Measurements from ENCODE around the gene STIP1.
"Not testable (repeated sequence)": the region's sequence is repeated elsewhere in the genome, so short reads cannot be mapped to it uniquely, and the experiment has no call there.

Gene STIP1

GRCh38 chr11:64239662-64240434 is 53.9 kb downstream of the STIP1 start:
- DNase-seq = no peak

- DNase-seq = peak; percentile 96 to 99 (median 99)
Measured at GRCh38 chr11:64240435-64241240, 54.7 kb downstream of the STIP1 start, which contains the start of gene FKBP2. FKBP2 (plus strand) TSS chr11:64241095; CDS start chr11:64242388, 1,293 bp downstream.

GRCh38 chr11:64241241-64241490 is 55.2 kb downstream of the STIP1 start:
- DNase-seq = peak; percentile 97 to 99 (median 98)

- DNase-seq = peak; percentile 9 to 55 (median 36)
Measured at GRCh38 chr11:64241491-64242374, 55.8 kb downstream of the STIP1 start.

GRCh38 chr11:64243236-64243854 is 57.4 kb downstream of the STIP1 start:
- no peak for DNase-seq

GRCh38 chr11:64244107-64244506 is 58.1 kb downstream of the STIP1 start:
- no peak for DNase-seq

GRCh38 chr11:64244966-64245365 is 59.0 kb downstream of the STIP1 start:
- no peak for DNase-seq

- DNase-seq = peak in 1 of 3 experiments; percentile 54
Measured at GRCh38 chr11:64245401-64245796, 59.4 kb downstream of the STIP1 start.

GRCh38 chr11:64245797-64246620 is 60.0 kb downstream of the STIP1 start:
- peak in 2 of 3 experiments; percentile 61 to 67 for DNase-seq

- DNase-seq = not testable (repeated sequence)
Measured at GRCh38 chr11:64246621-64246870, 60.6 kb downstream of the STIP1 start.

GRCh38 chr11:64246871-64247728 is 61.1 kb downstream of the STIP1 start, which contains the start of gene PPP1R14B:
PPP1R14B (minus strand) TSS chr11:64246943; CDS start chr11:64246673, 270 bp downstream.
- peak; percentile 82 to 89 (median 87) for DNase-seq

- no peak for DNase-seq
Measured at GRCh38 chr11:64247729-64248531, 62.0 kb downstream of the STIP1 start.

GRCh38 chr11:64248578-64248977 is 62.6 kb downstream of the STIP1 start:
- DNase-seq = no peak

- DNase-seq = no peak
Measured at GRCh38 chr11:64249038-64249437, 63.1 kb downstream of the STIP1 start.

GRCh38 chr11:64249563-64250414 is 63.8 kb downstream of the STIP1 start:
- DNase-seq = peak in 1 of 3 experiments; percentile 42

GRCh38 chr11:64250415-64251015 is 64.5 kb downstream of the STIP1 start:
- DNase-seq = peak; percentile 30 to 79 (median 72)

- DNase-seq = peak; percentile 48 to 71 (median 65)
Measured at GRCh38 chr11:64251016-64251752, 65.2 kb downstream of the STIP1 start, which contains the start of gene PLCB3. PLCB3 (plus strand) TSS chr11:64251530; CDS start chr11:64251650, 120 bp downstream.

- no peak for DNase-seq
Measured at GRCh38 chr11:64251753-64252002, 65.7 kb downstream of the STIP1 start.
